Stimulated activated CD4-positive, alpha-beta T cell treated with anti-CD3 and anti-CD28 coated beads, Interleukin-2, amount 100 ng/mL, for 4 hours (primary cell): ENCODE data around the gene PEX7.
"Not testable (repeated sequence)": the region's sequence is repeated elsewhere in the genome, so short reads cannot be mapped to it uniquely, and the experiment has no call there.

ENCODE experiments used
- DNase-seq: peaks from one replicate; pipeline ENCODE4 v3.0.0-alpha.2; 2020; ENCODE audit warnings: low read depth

Gene PEX7

GRCh38 chr6:136897071-136897470 is 74.7 kb downstream of the PEX7 start:
- no peak for DNase-seq

- DNase-seq, result no peak
Measured at GRCh38 chr6:136901212-136901784, 78.9 kb downstream of the PEX7 start.

- not testable (repeated sequence) for DNase-seq
Measured at GRCh38 chr6:136904477-136904876, 82.1 kb downstream of the PEX7 start.

DNA sequence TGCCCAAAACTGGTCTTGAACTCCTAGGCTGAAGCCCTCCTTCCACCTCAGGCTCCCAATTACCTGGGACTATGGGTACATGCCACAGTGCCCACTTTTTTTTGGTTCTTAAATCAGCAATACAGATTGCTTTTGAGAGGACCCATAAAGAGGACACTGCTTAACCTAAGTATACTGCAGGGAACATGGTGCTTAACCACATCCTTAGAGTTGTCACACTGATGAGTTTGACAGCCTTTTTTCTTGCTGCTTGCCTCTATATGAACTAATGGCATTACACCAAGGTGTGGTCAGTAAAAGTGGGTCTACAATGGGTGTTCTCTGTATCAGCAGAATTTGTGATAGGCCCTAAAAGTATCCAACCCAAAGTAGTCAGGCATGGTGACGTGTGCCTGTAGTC is 92.6 kb downstream of the PEX7 start:
- DNase-seq, result no peak

GRCh38 chr6:136918706-136919105 is 96.3 kb downstream of the PEX7 start:
- no peak for DNase-seq

- DNase-seq, result no peak
Measured at GRCh38 chr6:136920216-136920615, 97.8 kb downstream of the PEX7 start.

GRCh38 chr6:136920671-136921380 is 98.4 kb downstream of the PEX7 start:
- DNase-seq, result no peak

GRCh38 chr6:136921381-136921935 is 99.1 kb downstream of the PEX7 start:
- DNase-seq, result no peak

- DNase-seq, result no peak
Measured at GRCh38 chr6:136921936-136922684, 99.7 kb downstream of the PEX7 start, which contains the start of gene SLC35D3. Gene SLC35D3 (plus strand): TSS chr6:136922301. CDS start chr6:136922429, 128 bp downstream.

DNA sequence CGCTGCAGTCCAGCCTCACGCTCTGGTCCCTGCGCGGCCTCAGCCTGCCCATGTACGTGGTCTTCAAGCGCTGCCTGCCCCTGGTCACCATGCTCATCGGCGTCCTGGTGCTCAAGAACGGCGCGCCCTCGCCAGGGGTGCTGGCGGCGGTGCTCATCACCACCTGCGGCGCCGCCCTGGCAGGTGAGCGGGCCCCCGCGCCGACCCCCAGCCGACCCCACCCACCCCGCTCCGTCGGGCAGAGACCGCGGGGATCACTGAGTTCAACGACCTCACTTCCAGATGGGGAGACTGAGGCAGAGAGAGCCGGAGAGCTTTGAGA is 100.3 kb downstream of the PEX7 start:
- no peak for DNase-seq

DNA sequence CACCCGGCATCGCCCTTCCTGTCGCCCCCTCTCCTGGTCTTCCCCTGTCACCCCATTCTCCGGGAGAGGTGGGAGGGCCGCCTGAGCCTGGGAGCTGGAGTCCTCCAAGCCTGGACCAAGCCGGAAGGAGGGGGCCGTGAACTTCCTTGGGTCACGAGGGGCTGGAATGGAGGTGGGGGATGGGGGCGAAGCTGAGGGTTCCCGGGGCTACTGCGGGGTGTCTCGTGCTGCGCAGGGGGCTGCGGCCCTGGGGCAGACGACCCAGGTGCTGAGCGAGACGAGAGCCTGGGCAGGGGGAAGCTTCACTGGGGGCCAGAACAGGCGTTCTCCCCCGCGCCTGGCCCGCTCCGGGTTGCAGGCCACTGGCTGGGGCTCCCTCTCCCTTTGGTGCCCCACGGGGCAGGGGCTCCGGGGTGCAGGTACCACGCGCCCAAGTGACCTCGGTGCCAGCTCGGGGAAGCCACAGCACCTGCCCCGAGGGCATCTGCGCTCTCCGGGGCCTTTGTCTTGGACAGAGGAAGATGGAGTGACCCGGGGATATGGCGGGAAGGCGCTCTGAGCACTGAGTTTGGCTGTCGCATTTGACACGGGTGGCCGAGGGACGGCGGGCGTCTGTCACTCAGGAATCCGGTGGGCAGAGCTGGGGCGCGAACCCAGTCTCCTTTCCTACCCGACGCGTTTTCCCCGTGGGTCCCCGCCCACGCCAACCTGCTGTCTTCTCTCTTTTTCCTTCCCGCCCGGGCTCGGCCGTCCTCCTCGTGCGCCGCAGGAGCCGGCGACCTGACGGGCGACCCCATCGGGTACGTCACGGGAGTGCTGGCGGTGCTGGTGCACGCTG is 100.9 kb downstream of the PEX7 start:
- DNase-seq, result no peak

GRCh38 chr6:136923954-136924673 is 101.7 kb downstream of the PEX7 start:
- DNase-seq, result no peak

DNA sequence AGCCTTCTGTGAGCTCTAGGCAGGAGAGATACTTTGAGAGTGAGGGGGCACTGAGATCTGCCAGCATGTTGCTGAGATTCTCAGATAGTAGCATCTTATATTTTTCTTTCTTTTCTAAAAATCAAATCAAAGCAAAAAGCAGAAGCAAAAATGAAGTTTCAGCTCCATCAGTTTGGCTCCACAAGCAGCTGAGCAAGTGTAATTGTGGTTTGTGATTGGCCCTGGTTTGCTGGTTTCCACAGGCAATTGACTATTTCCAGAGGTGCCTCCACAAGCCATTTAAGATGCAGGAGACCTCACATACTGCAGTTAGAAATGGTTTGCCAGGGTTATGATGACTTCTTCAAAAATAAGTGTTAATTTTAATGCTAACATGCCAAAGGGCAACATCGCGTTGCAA is 104.0 kb downstream of the PEX7 start:
- no peak for DNase-seq

- DNase-seq, result no peak
Measured at GRCh38 chr6:136927292-136927691, 104.9 kb downstream of the PEX7 start.

- DNase-seq, result no peak
Measured at GRCh38 chr6:136930528-136930927, 108.1 kb downstream of the PEX7 start.

- no peak for DNase-seq
Measured at GRCh38 chr6:136932599-136932998, 110.2 kb downstream of the PEX7 start.

- DNase-seq, result no peak
Measured at GRCh38 chr6:136945072-136945471, 122.7 kb downstream of the PEX7 start.

DNA sequence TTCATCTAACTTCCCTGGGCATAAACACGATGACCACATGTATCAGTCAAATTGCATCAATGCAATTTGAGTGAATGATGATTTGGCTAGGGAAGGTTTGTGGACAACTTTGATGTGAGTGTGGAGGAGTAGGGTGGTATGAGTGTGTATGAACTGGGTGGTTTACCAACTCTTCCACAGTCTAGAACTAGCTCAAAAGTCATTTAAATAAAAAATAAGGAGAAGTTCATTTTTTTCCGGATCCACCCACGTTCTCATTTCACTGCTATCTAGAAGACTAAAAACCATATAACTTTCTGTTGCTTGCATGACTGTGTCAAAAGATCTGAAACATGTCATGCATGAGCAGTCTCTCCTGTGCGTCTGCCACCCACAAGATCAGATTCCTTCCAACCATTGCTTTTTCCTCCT is 123.3 kb downstream of the PEX7 start:
- DNase-seq, result no peak

DNA sequence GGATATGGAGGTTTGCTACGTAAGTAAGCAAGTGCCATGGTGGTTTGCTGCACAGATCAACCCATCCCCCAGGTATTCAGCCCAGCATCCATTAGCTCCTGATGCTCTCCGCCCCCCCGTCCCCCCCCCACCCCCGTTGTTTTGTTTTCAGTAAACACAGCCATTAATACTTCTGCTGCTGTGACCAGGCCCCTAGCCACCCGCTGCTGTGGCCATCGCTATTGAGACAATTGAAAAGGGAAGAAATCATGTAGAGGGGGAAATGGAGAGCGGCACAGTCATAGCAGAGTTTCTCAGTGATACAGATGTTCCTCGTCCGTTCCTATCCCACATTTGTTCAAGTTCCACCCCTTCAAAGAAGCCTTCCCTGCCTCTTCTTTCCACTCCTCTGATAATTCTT is 124.6 kb downstream of the PEX7 start:
- no peak for DNase-seq

DNA sequence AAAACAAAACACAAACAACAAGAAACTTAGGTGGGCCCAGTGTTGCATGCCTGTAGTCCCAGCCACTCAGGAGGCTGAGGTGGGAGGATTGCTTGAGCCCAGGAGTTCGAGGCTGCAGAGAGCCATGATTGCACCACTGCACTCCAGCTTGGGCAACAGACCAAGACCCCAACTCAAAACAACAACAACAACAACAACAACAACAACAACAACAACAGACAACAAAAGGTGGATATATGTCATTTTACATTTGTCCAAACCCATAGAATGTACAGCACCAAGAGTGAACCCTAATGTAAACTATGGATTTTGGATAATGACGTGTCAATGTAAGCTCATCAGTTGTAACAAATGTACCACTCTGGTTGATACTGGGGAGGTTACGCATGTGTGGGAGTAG is 127.6 kb downstream of the PEX7 start:
- not testable (repeated sequence) for DNase-seq

- no peak for DNase-seq
Measured at GRCh38 chr6:136950436-136951126, 128.2 kb downstream of the PEX7 start.
